IMR-90 (cell line): ENCODE measurements around the gene MAP7. TPM values are rescaled to one million over a fixed set of nuclear protein-coding genes. Genes with fewer than 3 reads are reported as not detected.

ENCODE experiments used
- ATAC-seq: fragments of 200-7000 bp; cut with Tn5 transposase; 2 replicates; pipeline ENCODE4 v1.9.1; 2020; ENCODE audit warnings: low read depth, mild to moderate bottlenecking, moderate library complexity
- BruUV-seq: library from RNA; stranded (reverse); fragments of 400-500 nt; replicated peaks from 2 replicates; lab custom pipeline; 2021; lab: Mats Ljungman, UMichigan
- CTCF ChIA-PET: fragments of 300-600 bp; formaldehyde crosslinking; extraction: SDS; loops from one replicate; lab custom pipeline; 2021; ENCODE audit warnings: antibody characterized with exemption; lab: Yijun Ruan, JAX
- POLR2A ChIA-PET: fragments of 300-600 bp; sonication (Branson Sonifier 250); formaldehyde crosslinking; loops from one replicate; lab custom pipeline; 2022; ENCODE audit warnings: antibody characterized with exemption; ENCODE audit not compliant: unreplicated experiment; lab: Charles Lee
- DNase-seq: peaks from one replicate; pipeline ENCODE4 v3.0.0; 2013
- H2AFZ ChIP-seq: replicated peaks from 2 replicates; pipeline ENCODE3; 2013; ENCODE audit warnings: low read length, mild to moderate bottlenecking; ENCODE audit not compliant: poor library complexity
- H2AK5ac ChIP-seq: 2 replicates; pipeline ENCODE4 v1.6.1; 2013; ENCODE audit warnings: low read depth, low read length, inconsistent platforms
- H2AK9ac ChIP-seq: replicated peaks from 2 replicates; pipeline ENCODE3; 2013; ENCODE audit warnings: mild to moderate bottlenecking, low read depth, low read length, moderate library complexity; ENCODE audit not compliant: poor library complexity
- H2BK120ac ChIP-seq: 2 replicates; pipeline ENCODE4 v1.6.1; 2013; ENCODE audit warnings: low read depth, low read length, inconsistent platforms
- H2BK15ac ChIP-seq: 3 replicates; pipeline ENCODE4 v1.6.1; 2013; ENCODE audit warnings: low read depth, low read length, inconsistent platforms
- H2BK20ac ChIP-seq: 2 replicates; pipeline ENCODE4 v1.6.1; 2013; ENCODE audit warnings: low read depth, mild to moderate bottlenecking, inconsistent platforms, low read length, moderate library complexity
- H2BK5ac ChIP-seq: 2 replicates; pipeline ENCODE4 v1.6.1; 2013; ENCODE audit warnings: mild to moderate bottlenecking, low read depth, low read length, inconsistent platforms; ENCODE audit not compliant: poor library complexity, severe bottlenecking
- H3K14ac ChIP-seq: replicated peaks from 2 replicates; pipeline ENCODE4 v1.6.1; 2013; ENCODE audit warnings: low read depth, low read length, inconsistent platforms
- H3K18ac ChIP-seq: 2 replicates; pipeline ENCODE4 v1.6.1; 2013; ENCODE audit warnings: low read depth, low read length, control low read depth
- H3K23ac ChIP-seq: 2 replicates; pipeline ENCODE4 v1.6.1; 2013; ENCODE audit warnings: low read depth, low read length, inconsistent platforms
- H3K27ac ChIP-seq: 2 replicates; pipeline ENCODE4 v1.5.1; 2013; ENCODE audit warnings: mild to moderate bottlenecking, control low read depth, low read length; ENCODE audit not compliant: insufficient read depth
- H3K27me3 ChIP-seq: 2 replicates; pipeline ENCODE4 v1.6.1; 2013; ENCODE audit warnings: low read length; ENCODE audit not compliant: control insufficient read depth, insufficient read depth
- H3K36me3 ChIP-seq: 2 replicates; pipeline ENCODE4 v1.6.1; 2013; ENCODE audit warnings: low read length, mixed read lengths; ENCODE audit not compliant: control insufficient read depth, insufficient read depth
- H3K4ac ChIP-seq: 2 replicates; pipeline ENCODE4 v1.6.1; 2013; ENCODE audit warnings: low read depth, low read length, inconsistent platforms
- H3K4me1 ChIP-seq: 2 replicates; pipeline ENCODE4 v1.6.1; 2013; ENCODE audit warnings: low read length, mixed read lengths; ENCODE audit not compliant: control insufficient read depth, insufficient read depth
- H3K4me2 ChIP-seq: 2 replicates; pipeline ENCODE4 v1.6.1; 2013; ENCODE audit warnings: low read depth, mild to moderate bottlenecking, control low read depth, low read length, moderate library complexity
- H3K4me3 ChIP-seq: 2 replicates; pipeline ENCODE4 v1.5.1; 2013; ENCODE audit warnings: low read depth, mild to moderate bottlenecking, control low read depth, low read length, moderate library complexity; ENCODE audit not compliant: insufficient read depth
- H3K56ac ChIP-seq: 2 replicates; pipeline ENCODE4 v1.6.1; 2013; ENCODE audit warnings: low read length, inconsistent platforms; ENCODE audit not compliant: insufficient read depth; ENCODE audit errors: extremely low read depth
- H3K79me1 ChIP-seq, 2 experiments: 2 replicates each; pipeline ENCODE4 v1.6.1; 2013; ENCODE audit warnings: low read length in 2 of 2, inconsistent platforms in 1 of 2, low read depth in 1 of 2
- H3K9ac ChIP-seq: 2 replicates; pipeline ENCODE4 v1.6.1; 2013; ENCODE audit warnings: low read depth, low read length, control low read depth
- H3K9me1 ChIP-seq: 2 replicates; pipeline ENCODE4 v1.6.1; 2013; ENCODE audit warnings: low read length, inconsistent platforms; ENCODE audit not compliant: insufficient read depth
- H3K9me3 ChIP-seq: 2 replicates; pipeline ENCODE4 v1.6.1; 2013; ENCODE audit warnings: low read length; ENCODE audit not compliant: control insufficient read depth, insufficient read depth
- H4K20me1 ChIP-seq: 2 replicates; pipeline ENCODE4 v1.6.1; 2013; ENCODE audit warnings: low read length, inconsistent platforms; ENCODE audit not compliant: insufficient read depth
- H4K5ac ChIP-seq: 2 replicates; pipeline ENCODE4 v1.6.1; 2013; ENCODE audit warnings: mild to moderate bottlenecking, low read depth, low read length, control low read depth
- H4K8ac ChIP-seq, 2 experiments: 2 replicates each; pipeline ENCODE4 v1.6.1; 2013; ENCODE audit warnings: low read depth in 2 of 2, low read length in 2 of 2, control low read depth in 1 of 2, inconsistent platforms in 1 of 2
- H4K91ac ChIP-seq: 2 replicates; pipeline ENCODE4 v1.6.1; 2013; ENCODE audit warnings: low read depth, low read length, inconsistent platforms; ENCODE audit not compliant: insufficient read depth
- CEBPB ChIP-seq: IDR thresholded peaks from 2 replicates; pipeline ENCODE4 v1.6.1; 2012; ENCODE audit warnings: low read depth, low read length, improper control_type of control experiment
- CTCF ChIP-seq: conservative IDR thresholded peaks from 2 replicates; pipeline ENCODE4 v1.5.1; 2012; ENCODE audit warnings: mild to moderate bottlenecking, low read depth, low read length, improper control_type of control experiment
- FOS ChIP-seq: fragments of 150-350 bp; IDR thresholded peaks from 2 replicates; pipeline ENCODE4 v1.6.1; 2016; ENCODE audit warnings: low read depth, low read length
- MAZ ChIP-seq: IDR thresholded peaks from 2 replicates; pipeline ENCODE4 v1.6.1; 2012; ENCODE audit warnings: low read depth, mild to moderate bottlenecking, low read length, improper control_type of control experiment, moderate library complexity, borderline replicate concordance
- POLR2A ChIP-seq: IDR thresholded peaks from 2 replicates; pipeline ENCODE4 v1.6.1; 2012; ENCODE audit warnings: mild to moderate bottlenecking, low read depth, low read length
- SMC3 ChIP-seq: fragments of 150-350 bp; IDR thresholded peaks from 2 replicates; pipeline ENCODE4 v1.6.1; 2016; ENCODE audit warnings: low read depth, mild to moderate bottlenecking, antibody characterized with exemption, low read length, moderate library complexity
- USF2 ChIP-seq: fragments of 150-350 bp; IDR thresholded peaks from 2 replicates; pipeline ENCODE4 v1.6.1; 2017; ENCODE audit warnings: mild to moderate bottlenecking, antibody characterized with exemption, low read length, low read depth
- WGBS, 2 experiments: methylation state at CpG; one replicate each; pipeline versions ENCODE4 v1.1.5 to v1.1.7; 2013; ENCODE audit warnings: missing lambda C conversion rate in 2 of 2; ENCODE audit not compliant: insufficient read length in 1 of 2; ENCODE audit errors: extremely low coverage in 2 of 2; 5-methylcytosine and 5-hydroxymethylcytosine counted together
- dilution Hi-C: fragments of 300-500 bp; cut with HindIII; formaldehyde crosslinking; loops from one replicate; pipeline ENCODE4 v1.14.3; 2018; ENCODE audit warnings: low sequenced_read_pairs; ENCODE audit not compliant: unreplicated experiment
- in situ Hi-C: fragments of 300-500 bp; cut with MboI; formaldehyde crosslinking; loops from 3 replicates; pipeline ENCODE4 v1.14.3; 2019; ENCODE audit warnings: low sequenced_read_pairs, inconsistent platforms, mixed read lengths
- intact Hi-C: fragments of 100-400 bp; cut with micrococcal nuclease; formaldehyde crosslinking; loops from 2 replicates; pipeline ENCODE4 v1.10.0; 2022
- polyA plus RNA-seq, 3 experiments: library from polyadenylated mRNA; depleted of rRNA; stranded (reverse); fragments of >200 nt; gene quantifications; 2 replicates each; pipeline ENCODE4 v1.2.3, GENCODE V29; 2012; ENCODE audit warnings: low replicate concordance in 1 of 3
- total RNA-seq: library from RNA; depleted of rRNA; stranded (reverse); fragments of >200 nt; gene quantifications from 2 replicates; pipeline ENCODE4 v1.2.3, GENCODE V29; 2012

The MAP7 gene
- total and polyA plus RNA-seq, 2 of the 4 experiments (the other 2 are of a cell fraction) = 0.19 to 0.36 TPM

GRCh38 chr6:136465766-136466303 is 84.4 kb downstream of the MAP7 start:
- Histone ChIP-seq H3K4ac (no peak overlapping the region), H3K4me1 (peaks cover 3% of the 10 kb centered on the region; the same call in 1 of the 2 replicates), H3K4me3 (no peak overlapping the region), H4K20me1 (no peaks in the 10 kb centered on the region), H3K27ac (no peak overlapping the region), H3K9ac (no peak overlapping the region), H4K5ac (no peak overlapping the region), H2BK15ac (no peak overlapping the region), H2AK9ac (no peak overlapping the region), H2AFZ (no peak overlapping the region), H2AK5ac (no peak overlapping the region), H3K14ac (no peak overlapping the region), H3K27me3 (peaks cover 7% of the 10 kb centered on the region), H2BK5ac (no peak overlapping the region), H3K18ac (no peak overlapping the region), H3K36me3 (no peaks in the 10 kb centered on the region), H4K8ac (no peak overlapping the region), H2BK120ac (no peak overlapping the region), H3K56ac (no peak overlapping the region), H3K79me1 (no peaks in the 10 kb centered on the region), H4K91ac (no peak overlapping the region), H3K9me3 (no peaks in the 10 kb centered on the region), H2BK20ac (no peak overlapping the region), H3K23ac (no peak overlapping the region), H3K9me1 (no peaks in the 10 kb centered on the region), H3K4me2 (no peak overlapping the region)
- ATAC-seq (peak; percentile 81), DNase-seq (peak; percentile 22)
- CTCF ChIA-PET = no interaction called here
- POLR2A ChIA-PET = no interaction called here
- in situ Hi-C loops = no loop called here
- intact Hi-C loops = no loop called here
- no CpG with 5 or more reads among the region's 2 CpGs for WGBS, 2 experiments
- no peak for TF ChIP-seq CTCF
- no peak for TF ChIP-seq SMC3
- TF ChIP-seq USF2 = no peak
- TF ChIP-seq POLR2A = no peak
- TF ChIP-seq MAZ = no peak
- 0 out of 2 replicates have a peak, but pooled peaks have one; percentile 30 for TF ChIP-seq FOS
- TF ChIP-seq CEBPB = no peak
- dilution Hi-C loops = no loop called here
- BruUV-seq = no TSS peak
